Adrenal gland (tissue), 12 donors: Measurements from ENCODE around the gene DLG5. TPM values are rescaled to one million over a fixed set of nuclear protein-coding genes. Genes with fewer than 3 reads are reported as not detected.

Source experiments
- DNase-seq, 7 donors: peaks; one replicate each; pipeline ENCODE4 v3.0.0-alpha.2; 2019 to 2020
- H3K27ac ChIP-seq, 5 donors: fragments of 200-600 bp; sonication (generic) in 4 of 5; 1 replicate in 3 of 5; 2 replicates in 2 of 5; pipeline versions ENCODE4 v1.5.1 to v1.8.0; 2016 to 2020; ENCODE audit warnings: mild to moderate bottlenecking in 1 of 5
- H3K27me3 ChIP-seq: fragments of 200-600 bp; 2 replicates; pipeline ENCODE4 v1.8.0; 2021
- H3K36me3 ChIP-seq, 2 donors: fragments of 200-600 bp; replicated peaks in 1 of 2; 1 replicate in 1 of 2; 2 replicates in 1 of 2; pipeline versions ENCODE4 v1.5.1 to v1.8.0; 2018 to 2022
- H3K4me1 ChIP-seq, 2 donors: fragments of 200-600 bp; replicated peaks in 1 of 2; 1 replicate in 1 of 2; 2 replicates in 1 of 2; pipeline versions ENCODE4 v1.5.1 to v1.8.0; 2018 to 2021
- H3K4me3 ChIP-seq, 4 donors: fragments of 200-600 bp; sonication (generic) in 3 of 4; one replicate each; pipeline ENCODE4 v1.5.1; 2016 to 2018
- H3K9me3 ChIP-seq, 3 donors: fragments of 200-600 bp; sonication (generic) in 1 of 3; replicated peaks in 1 of 3; 1 replicate in 2 of 3; 2 replicates in 1 of 3; pipeline versions ENCODE4 v1.5.1 to v1.8.0; 2016 to 2021
- POLR2A ChIP-seq, 2 donors: fragments of 450-650 bp; IDR thresholded peaks; one replicate each; pipeline ENCODE4 v1.6.1; 2017; ENCODE audit warnings: antibody characterized with exemption in 2 of 2, mild to moderate bottlenecking in 2 of 2, moderate library complexity in 1 of 2
- WGBS, 4 donors: extraction: QIAGEN DNeasy Blood & Tissue Kit in 2 of 4; methylation state at CpG; one replicate each; pipeline versions ENCODE4 v1.1.5 to v1.1.7; 2013 to 2017; 5-methylcytosine and 5-hydroxymethylcytosine counted together
- intact Hi-C, 2 donors: fragments of 100-400 bp; cut with DNase I; formaldehyde crosslinking; loops; one replicate each; pipeline versions ENCODE4 v1.14.1 to v1.15.0; 2022 to 2023
- polyA plus RNA-seq, 3 donors: library from polyadenylated mRNA; stranded (reverse); fragments of 200-250 nt in 2 of 3; fragments of 350-450 nt in 1 of 3; fragmentation: Illumina TruSeq in 1 of 3; extraction: RNeasy Lipid Tissue Mini Kit (QIAGEN cat#74804) in 1 of 3; gene quantifications; one replicate each; pipeline ENCODE4 v1.2.3, GENCODE V29; 2013 to 2014
- total RNA-seq, 9 donors: library from RNA; depleted of rRNA in 4 of 9; stranded (reverse); fragments of >200 nt in 4 of 9; fragments of 120-200 nt in 1 of 9; fragmentation: NEBNext Ultra II Directional in 1 of 9; extraction: Animal tissue kit (Norgen Biotek cat#: 25700) in 1 of 9; gene quantifications; one replicate each; pipeline versions ENCODE4 v1.1.0 to v1.2.4, GENCODE V29; 2013 to 2023
- TF ChIP-seq, protein P1 (sequence below), 6 experiments: fragments of 450-650 bp in 4 of 6; fragments of 200-600 bp in 2 of 6; sonication (generic) in 1 of 6; IDR thresholded peaks; 1 replicate in 5 of 6; 2 replicates in 1 of 6; pipeline versions ENCODE4 v1.5.1 to v1.8.0; 2016 to 2021; ENCODE audit warnings: antibody characterized with exemption in 6 of 6, mild to moderate bottlenecking in 2 of 6, moderate library complexity in 1 of 6
- donor health status: healthy with polysubstance abuse.
- donor health status: Bipolar disorder and iron deficiency.
- donor health status: DM: yes; HTN: yes; CAD: no.
- donor health status: DM: no; HTN: no; CAD: no.
- donor health status: DM: no; HTN: no; CAD: no.
- donor health status: DM: yes; HTN: yes; CAD: no.

The DLG5 gene
- total and polyA plus RNA-seq, 12 donors, result 32.6 to 175 (median 101) TPM

DNA sequence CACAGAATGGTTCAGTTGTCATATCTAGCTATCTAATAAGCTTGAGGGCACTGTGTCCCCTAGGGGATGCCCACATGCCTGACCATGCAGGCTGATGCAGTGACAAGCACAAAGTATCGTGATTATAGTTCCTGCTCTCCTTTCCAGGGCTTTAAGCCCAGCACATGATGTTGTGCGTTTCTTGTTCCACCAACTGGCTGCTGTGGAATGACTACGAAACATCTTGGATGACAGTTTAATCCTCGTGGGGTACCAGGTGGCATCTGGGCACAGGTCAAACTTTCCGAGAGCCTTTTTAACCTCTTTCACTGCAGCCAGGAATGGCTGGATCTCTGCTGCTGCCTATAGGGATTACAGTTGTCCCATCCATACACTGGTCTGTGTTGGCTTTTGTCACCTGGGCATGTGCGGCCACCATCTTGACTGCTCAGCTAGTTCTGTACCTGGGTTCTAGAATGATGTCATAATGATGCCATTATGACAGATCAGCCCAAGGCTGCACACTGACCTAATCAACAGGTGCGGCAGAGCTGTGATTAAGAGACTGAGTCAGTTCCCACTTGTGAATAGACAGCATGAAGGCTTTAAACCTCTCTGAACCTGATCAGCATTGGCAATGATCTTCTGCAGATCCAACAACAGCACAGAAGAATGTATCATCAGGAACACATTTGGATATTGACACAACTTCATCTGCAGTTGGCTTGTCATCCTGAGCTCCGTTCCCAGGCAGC is 144.1 kb downstream of the DLG5 start:
- 85 to 94% (median 93%) methylated on average over 6 to 8 of the region's 8 CpGs for WGBS, 4 donors
- Histone ChIP-seq H3K27me3 (no peaks in the 10 kb centered on the region), H3K4me3 (no peak overlapping the region), H3K36me3 (peaks cover 0 to 41% of the 10 kb centered on the region in 2 donors), H3K4me1 (no peaks in the 10 kb centered on the region), H3K27ac (no peak overlapping the region), H3K9me3 (no peaks in the 10 kb centered on the region)
- TF ChIP-seq, protein P1, sequence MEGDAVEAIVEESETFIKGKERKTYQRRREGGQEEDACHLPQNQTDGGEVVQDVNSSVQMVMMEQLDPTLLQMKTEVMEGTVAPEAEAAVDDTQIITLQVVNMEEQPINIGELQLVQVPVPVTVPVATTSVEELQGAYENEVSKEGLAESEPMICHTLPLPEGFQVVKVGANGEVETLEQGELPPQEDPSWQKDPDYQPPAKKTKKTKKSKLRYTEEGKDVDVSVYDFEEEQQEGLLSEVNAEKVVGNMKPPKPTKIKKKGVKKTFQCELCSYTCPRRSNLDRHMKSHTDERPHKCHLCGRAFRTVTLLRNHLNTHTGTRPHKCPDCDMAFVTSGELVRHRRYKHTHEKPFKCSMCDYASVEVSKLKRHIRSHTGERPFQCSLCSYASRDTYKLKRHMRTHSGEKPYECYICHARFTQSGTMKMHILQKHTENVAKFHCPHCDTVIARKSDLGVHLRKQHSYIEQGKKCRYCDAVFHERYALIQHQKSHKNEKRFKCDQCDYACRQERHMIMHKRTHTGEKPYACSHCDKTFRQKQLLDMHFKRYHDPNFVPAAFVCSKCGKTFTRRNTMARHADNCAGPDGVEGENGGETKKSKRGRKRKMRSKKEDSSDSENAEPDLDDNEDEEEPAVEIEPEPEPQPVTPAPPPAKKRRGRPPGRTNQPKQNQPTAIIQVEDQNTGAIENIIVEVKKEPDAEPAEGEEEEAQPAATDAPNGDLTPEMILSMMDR (IDR thresholded peaks at IDR 0.05), result no peak
- TF ChIP-seq POLR2A (IDR thresholded peaks at IDR 0.05), result no peak
- DNase-seq, result peak in 1 of 7 donors; percentile 10
- intact Hi-C loops, result no loop called here

DNA sequence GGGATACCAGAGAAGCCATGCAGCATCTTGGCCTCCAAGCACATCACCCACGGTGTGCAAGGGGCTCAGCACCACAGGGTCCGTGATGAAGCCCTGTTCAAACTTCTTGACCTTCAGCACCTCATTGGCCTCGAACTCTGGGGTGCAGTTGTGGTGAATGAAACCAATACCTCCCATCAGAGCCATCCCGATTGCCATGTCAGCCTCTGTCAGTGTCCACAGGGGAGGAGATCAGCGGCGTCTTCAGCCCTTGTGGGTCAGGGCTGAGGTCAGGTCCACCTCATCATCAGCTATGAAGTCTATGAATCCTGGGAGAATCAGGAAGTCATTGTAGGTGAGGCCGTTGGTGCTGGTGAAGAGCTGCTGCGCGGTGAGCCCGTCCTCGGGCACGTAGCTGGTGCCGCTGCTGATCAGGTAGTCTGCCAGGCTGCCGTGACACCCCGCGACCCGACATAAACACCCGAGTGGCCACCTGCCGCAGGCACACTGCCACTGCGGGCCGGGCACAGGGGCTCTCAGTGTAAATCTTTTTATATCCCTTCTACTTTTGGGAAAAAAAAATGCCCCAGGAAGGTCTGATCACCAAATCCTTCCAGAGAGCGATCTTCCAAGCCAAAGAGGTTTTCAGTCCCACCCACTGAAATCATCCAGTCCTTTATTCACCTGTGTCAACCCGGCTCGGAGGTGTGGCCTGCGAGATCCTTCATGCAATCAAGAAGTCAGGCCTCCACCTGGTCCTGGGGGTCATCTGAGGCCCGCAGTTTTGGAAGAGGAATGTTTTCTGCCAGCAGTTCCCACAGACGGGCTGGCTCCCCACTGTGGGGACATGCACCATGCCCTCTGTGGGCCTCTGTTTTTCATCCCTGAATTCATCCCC is 144.9 kb downstream of the DLG5 start:
- TF ChIP-seq, protein P1 (IDR thresholded peaks at IDR 0.05), result no peak
- no peak for TF ChIP-seq POLR2A (IDR thresholded peaks at IDR 0.05)

DNA sequence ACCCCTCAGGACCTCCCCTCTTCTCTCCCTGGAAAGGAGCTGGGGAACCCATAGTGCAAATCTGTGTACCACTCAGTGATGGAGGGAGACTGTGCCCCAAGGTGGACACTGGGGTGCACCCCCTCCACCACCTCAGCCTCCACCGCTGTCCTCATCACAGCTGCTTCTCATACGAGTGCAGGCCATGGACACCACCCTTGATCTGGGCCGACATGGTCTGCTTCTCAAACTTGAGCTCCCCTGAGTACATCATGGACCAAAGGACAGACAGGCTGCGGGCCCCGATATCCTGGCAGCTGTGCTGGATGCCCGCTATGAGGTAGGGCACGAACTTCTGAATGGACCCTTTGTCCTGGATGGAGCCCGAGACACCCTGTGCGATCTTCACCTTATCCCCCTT is 146.4 kb downstream of the DLG5 start:
- DNase-seq, result peak in 3 of 7 donors; percentile 16 to 47 (median 16)
- intact Hi-C loops, result no loop called here
- Histone ChIP-seq H3K36me3 (peaks cover 0 to 37% of the 10 kb centered on the region in 2 donors), H3K27ac (no peak overlapping the region), H3K4me3 (no peak overlapping the region), H3K27me3 (no peaks in the 10 kb centered on the region), H3K4me1 (no peaks in the 10 kb centered on the region), H3K9me3 (no peaks in the 10 kb centered on the region)
- WGBS, 4 donors, result 96 to 99% (median 98%) methylated on average over 9 of the region's 9 CpGs
- TF ChIP-seq, protein P1 (IDR thresholded peaks at IDR 0.05), result no peak

More for the DNA sequence above, 144.9 kb downstream of the DLG5 start:
- no peak overlapping the region for H3K4me3 ChIP-seq
- H3K4me1 ChIP-seq, result no peaks in the 10 kb centered on the region
- no peak overlapping the region for H3K27ac ChIP-seq
- H3K27me3 ChIP-seq, result no peaks in the 10 kb centered on the region
- peak in 1 of 7 donors; percentile 24 for DNase-seq
- intact Hi-C loops, result no loop called here
- 93 to 99% (median 97%) methylated on average over 22 to 27 of the region's 27 CpGs for WGBS, 4 donors
- H3K9me3 ChIP-seq, result no peaks in the 10 kb centered on the region
- H3K36me3 ChIP-seq, result peaks cover 0 to 37% of the 10 kb centered on the region in 2 donors

DNA sequence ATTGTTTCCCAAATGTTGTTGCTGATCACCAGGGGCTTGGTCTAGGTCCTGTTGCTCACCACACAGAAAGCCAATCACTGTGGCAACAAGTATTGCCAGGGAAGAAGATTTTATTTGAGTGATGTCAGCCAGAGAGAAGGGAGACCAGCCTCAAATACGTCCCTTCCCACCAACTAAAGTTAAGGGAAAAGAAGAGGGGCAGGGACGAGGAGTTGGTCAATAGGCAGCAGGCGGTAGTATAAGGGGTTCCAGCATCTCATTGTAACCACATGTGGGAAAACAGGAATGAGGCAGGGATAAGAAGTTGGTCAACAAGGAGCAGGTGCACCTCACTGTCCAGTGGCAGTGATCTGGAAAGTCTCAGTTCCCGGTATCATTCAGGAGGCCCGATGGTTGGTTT is 150.1 kb downstream of the DLG5 start:
- no peaks in the 10 kb centered on the region for H3K4me1 ChIP-seq
- intact Hi-C loops, result no loop called here
- TF ChIP-seq, protein P1 (IDR thresholded peaks at IDR 0.05), result no peak
- no peak for TF ChIP-seq POLR2A (IDR thresholded peaks at IDR 0.05)
- 84 to 98% (median 89%) methylated on average over 5 of the region's 5 CpGs for WGBS, 4 donors
- H3K27me3 ChIP-seq, result no peaks in the 10 kb centered on the region
- no peaks in the 10 kb centered on the region for H3K9me3 ChIP-seq
- H3K27ac ChIP-seq, result no peak overlapping the region
- DNase-seq, result peak in 3 of 7 donors; percentile 10 to 24 (median 13)
- peaks cover 0 to 17% of the 10 kb centered on the region in 2 donors for H3K36me3 ChIP-seq
- H3K4me3 ChIP-seq, result no peak overlapping the region
